OCI-M2 (cell line): Measurements from ENCODE around the gene AFG3L2.

Experiments
- DNase-seq: peaks from one replicate; lab custom pipeline; 2025; ENCODE audit not compliant: unreplicated experiment; lab: John Stamatoyannopoulos, UW

The AFG3L2 gene

DNA sequence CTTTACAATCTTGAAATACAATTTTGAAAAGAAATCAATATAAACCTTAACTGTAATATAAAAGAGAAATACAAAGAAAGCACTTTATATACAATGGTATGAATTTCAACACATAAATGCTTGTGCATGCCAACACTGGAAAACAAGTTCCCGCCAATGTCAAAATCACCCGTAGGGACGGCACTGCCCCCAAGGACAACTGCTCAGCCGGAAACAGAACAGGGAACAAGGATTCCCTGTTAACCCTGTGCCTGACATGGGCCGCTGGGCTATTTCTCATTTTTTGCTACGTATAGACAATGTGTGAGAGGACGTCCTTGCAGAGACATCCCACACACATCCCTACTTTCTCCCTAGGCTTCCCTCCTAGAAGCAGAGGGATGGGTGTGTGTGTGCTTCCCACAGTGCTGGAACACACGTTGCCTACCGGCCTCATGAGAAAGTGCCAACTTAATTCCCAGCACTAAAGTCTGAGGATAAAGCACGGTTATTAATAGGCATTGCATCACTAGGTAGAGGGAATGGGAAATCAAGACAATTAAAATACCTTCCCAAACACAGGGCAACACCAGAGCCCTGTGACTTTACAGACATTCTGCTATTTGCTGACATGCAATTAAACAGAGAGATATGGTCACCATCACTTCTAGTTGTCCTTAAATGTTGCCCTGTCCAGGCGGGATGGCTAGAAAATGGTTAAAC, 14.4 kb downstream of the AFG3L2 start:
- no peak for DNase-seq

DNA sequence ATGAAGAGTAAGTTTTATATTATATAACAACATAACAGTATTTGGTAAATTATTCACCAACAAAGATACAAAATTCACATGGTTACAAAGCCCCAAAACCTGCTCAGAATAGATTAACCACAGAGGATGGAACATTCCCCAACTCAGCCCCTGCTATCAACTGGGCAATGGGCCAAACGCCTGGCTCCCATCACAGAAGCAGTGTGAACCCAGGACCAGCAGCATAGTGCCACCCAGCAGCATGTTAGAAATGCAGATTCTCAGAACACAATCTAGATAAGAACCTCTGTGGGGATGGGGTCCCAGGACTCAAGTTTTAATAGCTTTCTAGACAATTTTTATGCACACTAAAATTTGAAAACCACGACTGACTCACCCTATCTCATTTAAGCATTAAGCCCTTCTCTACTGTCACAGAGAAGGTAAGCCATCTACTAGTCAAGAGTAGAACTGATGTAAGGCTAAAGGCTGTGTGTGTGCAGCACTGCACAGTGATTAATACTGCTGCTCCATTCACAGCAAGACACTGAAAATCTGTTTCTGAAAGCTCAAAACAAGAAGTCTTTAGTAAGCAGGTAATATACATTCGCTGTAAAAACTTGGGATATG, 15.2 kb downstream of the AFG3L2 start:
- DNase-seq, result no peak

DNA sequence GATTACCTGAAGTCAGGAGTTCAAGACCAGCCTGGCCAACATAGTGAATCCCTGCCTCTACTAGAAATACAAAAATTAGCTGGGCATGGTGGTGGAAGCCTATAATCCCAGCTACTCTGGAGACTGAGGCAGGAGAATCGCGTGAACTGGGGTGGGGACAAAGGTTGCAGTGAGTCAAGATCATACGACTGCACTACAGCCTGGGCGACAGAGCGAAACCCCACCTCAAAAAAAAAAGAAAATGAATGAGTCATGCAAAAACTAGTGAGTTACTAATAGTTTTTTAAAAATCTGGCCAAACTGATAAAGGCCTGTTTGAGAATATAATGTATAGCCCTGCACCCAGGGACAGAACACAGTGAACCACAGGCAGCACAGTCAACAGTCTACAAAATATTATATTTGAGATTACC, 17.5 kb downstream of the AFG3L2 start:
- DNase-seq, result no peak

DNA sequence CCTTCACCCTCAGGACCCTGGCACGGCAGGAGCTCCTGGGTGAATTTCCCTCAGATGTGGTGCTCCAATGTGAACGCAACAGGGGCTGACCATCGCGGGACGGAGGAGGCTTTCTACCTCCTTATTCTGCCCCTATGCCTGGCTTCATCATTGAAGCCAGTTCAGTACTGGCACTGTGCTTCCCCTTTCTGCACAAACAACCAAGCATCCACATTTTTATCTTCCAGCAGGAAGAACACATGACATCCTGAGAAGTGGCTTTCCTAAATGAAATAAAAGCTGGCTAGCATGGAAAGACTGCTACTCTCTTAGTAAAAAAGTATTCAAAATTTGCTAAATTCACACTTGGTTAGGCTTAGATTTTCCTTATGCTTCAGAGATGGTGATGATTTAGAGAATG, 24.8 kb downstream of the AFG3L2 start:
- DNase-seq, result no peak

DNA sequence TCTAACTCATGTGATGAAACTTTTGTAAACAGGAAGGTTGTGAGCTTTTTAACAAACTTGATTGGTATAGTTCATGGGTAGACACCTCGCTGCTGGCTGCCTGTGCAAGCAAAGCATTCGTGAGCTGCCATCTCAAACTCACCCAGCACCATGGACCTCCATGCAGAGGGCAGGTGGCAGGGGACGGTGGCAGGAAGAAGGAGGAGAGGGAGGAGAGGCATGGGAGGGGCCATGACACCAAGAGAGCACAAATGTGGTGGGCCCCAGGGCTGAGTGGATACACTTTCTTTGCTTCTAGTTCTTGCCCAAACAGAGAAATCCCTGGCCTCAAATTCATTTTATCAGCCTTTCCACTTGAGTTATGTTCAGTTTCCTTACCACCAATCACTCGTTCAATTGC, 29.1 kb downstream of the AFG3L2 start:
- DNase-seq, result no peak

DNA sequence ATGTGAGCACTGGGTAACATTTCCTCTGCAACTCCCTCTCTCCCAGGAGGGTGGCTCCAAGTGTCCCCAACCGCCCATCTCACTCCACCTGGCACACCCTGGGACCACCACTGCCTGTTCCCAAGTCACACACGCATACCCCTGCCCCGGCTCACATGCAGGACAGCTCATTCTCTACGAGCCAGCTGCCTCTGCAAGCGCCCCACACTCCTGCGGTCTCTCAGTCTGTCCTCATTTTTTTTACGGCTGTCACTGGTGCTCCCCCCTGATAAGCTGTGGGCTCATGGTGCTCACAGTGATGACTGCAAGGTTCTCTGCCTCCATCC, 30.8 kb downstream of the AFG3L2 start:
- no peak for DNase-seq

DNA sequence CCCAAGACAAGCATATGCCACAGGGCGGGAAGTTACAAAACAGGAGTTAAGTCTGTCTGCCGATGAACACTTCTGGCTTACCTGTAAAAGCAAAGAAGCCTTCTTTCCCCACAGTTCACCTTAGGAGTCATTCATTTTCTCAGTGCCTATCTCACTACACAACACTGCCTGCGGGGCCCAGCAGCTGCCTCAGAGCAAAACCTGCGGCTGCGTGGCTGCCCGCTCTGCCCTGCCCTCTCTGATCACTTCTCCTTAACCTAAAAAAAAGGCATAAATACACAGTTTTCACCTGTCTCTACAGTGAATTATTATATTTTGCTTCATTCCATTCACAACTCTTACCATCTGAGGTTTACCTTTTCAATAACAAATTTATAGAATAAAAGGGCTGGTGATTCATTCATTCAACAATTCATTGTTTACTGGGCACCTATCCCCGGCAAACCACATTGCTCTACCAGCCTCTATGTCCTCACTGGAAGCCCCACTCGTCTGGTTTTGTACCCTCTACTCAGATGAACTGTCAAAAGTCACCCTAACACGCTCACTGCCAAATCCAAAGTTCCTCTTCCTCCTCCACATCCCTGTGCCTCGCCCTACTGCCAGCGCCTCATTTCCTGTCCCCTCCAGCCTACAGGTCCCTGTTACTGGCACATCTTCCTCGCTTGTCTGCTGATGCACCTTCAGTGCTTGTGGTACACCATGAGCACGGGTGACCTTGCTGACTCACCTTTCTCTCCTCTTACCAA, 31.4 kb downstream of the AFG3L2 start:
- no peak for DNase-seq

DNA sequence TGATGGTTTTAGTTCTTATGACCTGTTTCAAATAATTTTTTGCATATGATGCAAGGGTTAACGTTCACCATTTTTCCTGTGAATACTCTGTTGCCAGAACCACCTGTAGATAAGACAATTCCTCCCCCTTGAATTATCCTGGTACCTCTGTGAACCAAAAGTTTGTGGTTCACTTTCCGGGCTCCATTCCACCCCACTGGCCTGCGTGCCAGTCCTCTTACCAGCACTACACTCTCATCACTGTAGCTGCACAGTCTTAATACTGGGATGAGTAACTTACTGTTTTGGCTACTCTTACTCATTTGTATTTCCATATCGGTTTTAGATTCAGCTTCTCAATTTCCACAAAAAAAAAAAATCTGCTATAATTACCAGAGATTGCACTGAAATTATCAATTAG, 34.4 kb downstream of the AFG3L2 start:
- no peak for DNase-seq

DNA sequence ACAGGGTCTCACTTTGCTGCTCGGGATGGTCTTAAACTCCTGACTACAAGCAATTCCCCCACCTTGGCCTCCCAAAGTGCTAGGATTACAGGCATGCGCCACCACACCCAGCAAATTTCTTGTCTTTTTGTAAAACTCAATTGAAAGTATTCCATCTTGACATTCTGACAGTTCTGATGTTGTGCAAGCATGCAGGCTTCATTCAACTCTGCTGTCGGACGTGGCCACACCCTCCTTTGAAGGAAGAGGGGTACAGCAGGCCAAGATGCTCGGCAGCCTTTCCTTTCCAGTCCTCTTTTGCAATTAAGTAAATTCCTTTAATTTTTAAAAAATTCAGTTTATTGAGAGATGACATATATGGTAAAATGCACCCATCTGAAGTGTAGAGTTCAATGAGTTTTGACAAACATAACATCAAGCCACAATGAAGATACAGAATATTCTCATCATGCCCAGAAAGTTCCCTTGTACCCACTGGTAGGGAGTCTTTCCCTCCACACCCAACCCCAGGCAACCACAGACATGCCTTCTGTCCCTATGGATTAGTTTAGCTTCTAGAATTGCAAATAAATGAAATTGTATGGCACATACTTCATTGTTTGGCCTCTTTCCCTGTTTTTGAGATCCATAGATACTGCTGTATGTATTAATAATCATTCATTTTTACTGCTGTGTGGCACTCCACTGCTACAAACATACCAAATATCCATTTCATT, 35.9 kb downstream of the AFG3L2 start:
- no peak for DNase-seq

DNA sequence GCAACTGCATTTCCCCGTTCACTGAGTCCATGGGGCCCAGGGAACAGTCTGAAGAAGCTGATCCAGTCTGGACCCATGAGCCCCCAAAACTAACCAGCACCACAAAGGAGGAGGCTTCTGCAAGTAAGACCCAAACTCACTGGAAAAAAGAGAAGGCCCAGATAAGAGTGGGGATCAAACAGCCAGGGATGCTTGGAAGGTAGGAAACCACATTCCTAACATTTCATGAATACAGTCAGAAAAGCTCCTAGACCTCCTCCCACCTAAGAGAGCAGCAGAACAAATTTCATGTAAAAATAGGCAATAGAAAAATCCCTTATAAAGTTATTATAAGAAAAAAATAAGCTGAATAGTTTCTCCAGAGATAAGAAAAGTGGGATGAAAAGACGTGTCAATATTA, 38.6 kb downstream of the AFG3L2 start:
- no peak for DNase-seq

DNA sequence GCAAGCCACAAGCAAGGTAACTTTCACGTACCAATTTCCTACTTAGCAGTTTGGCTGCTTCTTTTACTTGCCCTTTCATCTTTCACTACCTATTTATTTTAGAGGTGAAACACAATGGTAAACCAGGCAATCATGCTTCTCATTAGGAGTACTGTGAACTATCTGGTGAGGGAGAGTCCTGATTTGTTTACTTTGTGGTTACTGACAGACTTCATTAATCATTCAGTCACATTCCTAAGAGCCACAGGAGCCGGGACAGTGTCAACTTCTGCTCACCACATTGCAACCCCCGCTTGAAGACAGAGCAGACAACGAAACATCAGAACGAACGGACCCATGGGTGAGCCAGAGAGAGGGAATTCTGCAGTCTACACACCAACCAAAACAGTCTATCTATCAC, 40.1 kb downstream of the AFG3L2 start:
- DNase-seq, result no peak

DNA sequence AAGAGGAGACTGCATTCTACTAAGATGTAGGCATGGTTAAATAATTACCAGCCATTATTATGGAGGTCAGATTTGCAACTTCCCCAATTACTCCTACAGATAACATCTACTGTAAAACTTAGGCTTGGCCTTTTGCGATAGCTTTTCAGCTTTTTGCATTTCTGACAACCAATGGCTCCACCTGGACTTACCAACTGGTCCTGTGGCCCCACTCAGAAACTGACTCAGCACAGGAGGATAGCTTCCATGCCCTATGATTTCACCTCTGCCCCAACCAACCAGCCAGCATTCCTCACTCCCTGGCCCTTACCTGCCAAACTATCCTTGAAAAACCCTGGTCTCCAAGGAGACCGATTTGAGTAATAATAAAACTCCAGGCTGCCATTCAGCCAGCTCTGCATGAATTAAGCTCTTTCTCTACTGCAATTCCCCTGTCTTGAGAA, 40.8 kb downstream of the AFG3L2 start:
- no peak for DNase-seq

DNA sequence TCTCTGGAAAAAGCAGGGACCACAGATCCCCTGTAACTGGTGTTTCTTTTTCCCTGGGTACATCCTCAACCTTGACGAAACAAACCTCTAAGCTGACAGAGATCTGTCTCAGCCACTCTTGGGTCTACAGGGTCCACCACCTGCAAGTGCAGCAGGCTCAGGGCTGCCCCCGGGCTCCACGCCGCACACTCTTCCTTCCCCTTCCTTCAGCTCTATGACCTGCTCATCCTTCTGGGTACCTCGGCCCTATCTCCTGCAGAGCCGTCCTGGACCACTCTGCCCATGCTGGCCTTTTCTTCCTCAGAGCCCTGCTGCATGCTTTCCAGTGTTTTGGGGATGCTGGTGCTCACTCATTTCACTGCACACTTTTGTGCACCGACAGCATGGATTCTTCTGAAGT, 41.5 kb downstream of the AFG3L2 start:
- no peak for DNase-seq

DNA sequence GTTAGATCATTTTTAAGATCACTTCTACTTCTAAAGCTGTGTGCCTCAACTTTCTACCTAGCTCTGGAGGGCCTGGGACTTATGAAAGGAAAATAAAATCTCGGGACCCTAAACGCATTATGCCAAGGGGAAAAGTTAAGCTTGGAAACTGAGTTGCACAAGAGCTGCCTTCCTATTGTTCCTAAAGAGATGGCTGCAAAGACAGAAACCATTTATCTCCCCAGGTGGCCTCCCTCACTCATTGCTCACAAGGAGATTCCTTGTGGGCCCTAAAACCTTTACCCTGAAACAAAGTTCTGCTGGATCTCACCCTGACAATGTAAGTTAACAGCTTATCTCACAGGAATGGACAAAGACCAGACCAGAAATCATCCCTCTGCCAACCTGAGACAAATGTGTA, 42.2 kb downstream of the AFG3L2 start:
- no peak for DNase-seq

DNA sequence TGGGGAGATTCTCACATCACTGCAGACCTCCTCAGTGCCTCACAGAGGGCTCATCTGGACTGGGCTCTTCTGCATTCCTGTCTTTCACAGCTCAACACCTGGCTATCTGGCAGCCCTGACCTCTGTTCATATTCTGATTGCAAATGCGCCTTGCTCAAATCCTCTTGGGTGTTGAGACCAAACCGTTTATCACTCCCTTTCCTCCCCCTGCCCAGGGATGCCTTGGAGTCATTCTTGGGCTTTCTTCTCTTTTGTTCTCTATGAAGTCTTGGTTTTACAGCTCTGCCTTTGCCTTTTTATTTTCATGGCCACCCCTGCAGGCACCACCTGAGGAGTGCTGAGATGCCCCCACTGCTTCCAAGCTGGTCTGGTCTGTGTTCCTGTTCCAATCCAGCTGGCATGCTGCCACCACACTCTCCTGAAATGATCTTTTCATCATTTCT, 42.6 kb downstream of the AFG3L2 start:
- no peak for DNase-seq

DNA sequence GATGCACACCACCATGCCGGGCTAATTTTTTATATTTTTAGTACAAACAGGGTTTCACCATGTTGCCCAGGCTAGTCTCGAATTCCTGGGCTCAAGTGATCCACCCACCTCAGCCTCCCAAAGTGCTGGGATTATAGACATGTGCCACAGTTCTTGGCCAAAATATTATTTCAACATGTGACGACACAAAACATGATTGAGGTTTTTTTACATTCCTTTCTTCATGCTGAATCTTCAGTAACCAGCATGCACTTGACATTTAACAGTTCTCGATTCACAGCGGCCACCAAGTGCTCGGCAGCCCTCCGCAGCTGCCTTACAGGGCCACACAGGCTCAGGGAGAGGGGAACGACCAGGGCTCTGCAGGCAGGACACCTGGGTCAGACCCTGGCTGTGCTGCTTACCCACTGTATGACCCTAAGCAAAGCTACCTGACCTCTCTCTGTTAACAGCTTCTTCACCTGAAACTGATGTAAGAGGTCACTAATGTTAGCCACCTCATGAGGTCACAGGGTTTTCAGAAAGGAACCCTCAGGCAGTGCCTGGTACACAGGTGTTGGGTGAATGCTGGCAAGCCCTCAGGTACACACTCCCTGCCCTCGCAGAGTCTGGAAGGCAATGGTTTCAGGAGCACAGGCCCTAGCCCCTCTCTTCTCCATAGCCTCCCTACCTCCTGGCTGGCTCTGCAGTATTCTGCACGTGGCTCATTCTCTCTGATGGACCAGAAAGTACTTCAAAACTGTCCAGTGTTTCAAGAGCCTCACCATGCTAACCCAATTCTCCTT, 43.3 kb downstream of the AFG3L2 start:
- no peak for DNase-seq

DNA sequence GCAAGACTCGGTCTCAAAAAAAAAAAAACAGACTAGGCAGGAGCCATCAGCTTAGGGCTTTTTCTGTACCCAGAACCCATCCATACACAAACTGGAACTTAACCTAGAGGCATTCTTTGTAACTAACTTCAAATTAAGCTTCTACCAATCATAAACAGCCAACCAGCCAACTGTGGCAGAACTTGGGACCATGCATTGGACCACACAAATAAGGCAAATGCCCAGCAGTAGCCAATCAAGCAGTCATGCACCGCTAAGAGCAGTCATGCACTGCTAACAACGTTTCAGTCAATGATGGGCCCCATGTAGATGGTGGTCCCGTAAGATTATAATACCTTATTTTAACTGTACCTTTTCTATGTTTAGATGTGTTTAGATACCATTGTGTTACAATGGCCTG, 46.3 kb downstream of the AFG3L2 start:
- no peak for DNase-seq

DNA sequence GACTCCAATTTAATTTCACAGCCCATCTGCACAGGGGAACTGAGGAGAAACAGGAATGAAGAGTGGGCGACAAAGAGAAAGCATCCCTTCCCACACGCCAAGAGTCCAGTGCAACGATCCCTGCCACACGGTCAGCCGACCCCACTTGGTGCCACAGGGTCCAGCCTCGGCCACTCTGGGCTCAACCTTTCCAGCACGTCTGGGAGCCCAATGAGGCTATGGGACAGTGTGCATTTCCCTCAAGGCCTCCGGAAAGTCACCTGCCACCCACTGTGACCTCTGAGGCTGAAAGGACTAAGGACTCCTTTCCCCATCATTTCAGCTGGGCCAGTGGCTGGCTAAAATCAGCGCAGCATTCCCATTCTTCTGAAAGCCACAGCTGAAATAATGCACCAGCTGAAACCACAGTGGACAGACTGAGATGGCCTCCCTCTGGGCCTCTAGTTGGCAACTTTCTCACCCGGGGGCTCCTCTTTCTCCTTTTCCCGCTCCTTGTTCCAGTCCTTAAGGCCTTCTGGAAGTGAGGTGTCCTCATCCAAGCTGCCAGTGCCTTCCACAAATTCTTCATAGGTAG, 47.8 kb downstream of the AFG3L2 start:
- no peak for DNase-seq

DNA sequence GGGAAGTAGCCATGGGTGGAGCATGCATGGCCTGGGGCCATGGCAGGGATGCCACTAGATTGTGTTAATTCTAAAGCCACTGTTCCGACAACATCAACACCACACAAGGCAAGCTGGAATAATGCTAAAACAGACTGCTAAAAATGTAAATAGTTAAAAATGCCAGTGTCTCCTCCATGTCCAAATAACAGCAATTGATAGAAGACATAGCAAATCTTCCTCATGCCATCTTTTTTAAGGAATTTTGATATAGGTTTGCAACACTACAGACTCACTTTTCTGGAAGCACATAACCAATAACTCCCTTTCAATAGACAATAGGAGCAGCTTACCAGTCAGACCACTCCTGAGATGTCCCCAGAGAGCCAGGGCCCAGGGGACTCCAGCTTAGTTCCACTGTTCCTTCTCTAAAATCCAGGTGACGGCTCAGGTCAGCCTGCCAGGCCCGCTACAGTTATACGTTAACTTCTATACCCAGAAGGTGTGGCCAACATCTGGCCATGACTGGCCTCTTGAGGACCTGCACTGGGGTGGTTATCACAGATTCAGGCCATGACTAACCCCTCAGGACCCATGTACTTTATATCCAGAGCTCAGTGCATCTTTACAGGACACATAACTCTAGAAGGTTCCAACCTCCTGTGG, 48.7 kb downstream of the AFG3L2 start:
- DNase-seq, result no peak

DNA sequence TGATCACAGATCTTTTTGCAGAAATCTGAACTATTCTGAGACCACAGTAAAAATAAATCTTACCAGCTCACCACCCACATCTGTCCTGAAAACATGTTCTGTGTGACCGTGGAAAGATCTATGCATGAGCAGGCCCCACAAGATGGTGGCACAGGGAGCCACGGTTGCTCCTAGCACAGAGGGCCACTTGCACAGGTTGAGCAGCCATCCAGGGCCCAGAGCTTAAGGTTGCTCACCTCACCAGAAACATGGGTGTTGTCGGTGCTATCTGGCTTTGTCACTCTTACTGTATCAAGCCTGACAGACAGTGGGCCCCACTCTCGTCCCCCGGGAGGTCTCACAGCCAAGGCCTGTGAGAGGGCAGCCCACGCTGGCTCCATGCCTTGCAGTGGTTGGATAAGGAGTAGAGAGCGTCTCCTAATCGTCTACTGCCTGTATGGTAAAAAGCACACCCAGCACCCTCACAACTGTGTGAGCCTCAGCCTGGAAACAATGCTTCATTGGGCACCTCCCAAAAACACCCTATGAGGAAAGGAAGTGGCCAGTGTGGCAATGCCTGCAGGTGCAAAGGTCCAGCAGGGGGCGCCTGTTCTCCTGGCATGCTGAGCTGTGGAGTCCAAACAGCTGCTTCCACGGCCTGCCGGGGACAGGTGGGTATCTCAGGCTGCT, 49.4 kb downstream of the AFG3L2 start:
- DNase-seq, result no peak
